Measurements from ENCODE around the gene RBM20.

The RBM20 gene

DNA sequence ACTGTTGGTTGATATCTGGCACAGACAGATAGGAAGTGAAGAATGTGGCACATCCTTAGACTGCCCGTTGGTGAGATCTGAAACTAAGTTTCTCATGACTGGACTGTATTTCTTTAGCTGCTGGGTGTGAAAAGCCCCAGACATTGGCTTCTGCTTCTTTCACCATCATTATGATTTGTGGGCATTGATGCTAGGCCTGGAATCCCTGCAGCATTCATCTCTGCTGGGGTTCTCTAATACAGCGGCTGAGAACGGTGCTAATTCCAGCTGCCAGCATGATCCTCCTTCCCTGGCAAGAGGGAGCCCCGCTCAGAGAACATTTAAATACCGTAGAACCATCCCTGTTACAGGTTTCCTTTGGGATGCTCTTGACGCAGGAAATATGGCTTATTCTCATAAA, 26.2 kb downstream of the RBM20 start:
- TF ChIP-seq, protein P1, sequence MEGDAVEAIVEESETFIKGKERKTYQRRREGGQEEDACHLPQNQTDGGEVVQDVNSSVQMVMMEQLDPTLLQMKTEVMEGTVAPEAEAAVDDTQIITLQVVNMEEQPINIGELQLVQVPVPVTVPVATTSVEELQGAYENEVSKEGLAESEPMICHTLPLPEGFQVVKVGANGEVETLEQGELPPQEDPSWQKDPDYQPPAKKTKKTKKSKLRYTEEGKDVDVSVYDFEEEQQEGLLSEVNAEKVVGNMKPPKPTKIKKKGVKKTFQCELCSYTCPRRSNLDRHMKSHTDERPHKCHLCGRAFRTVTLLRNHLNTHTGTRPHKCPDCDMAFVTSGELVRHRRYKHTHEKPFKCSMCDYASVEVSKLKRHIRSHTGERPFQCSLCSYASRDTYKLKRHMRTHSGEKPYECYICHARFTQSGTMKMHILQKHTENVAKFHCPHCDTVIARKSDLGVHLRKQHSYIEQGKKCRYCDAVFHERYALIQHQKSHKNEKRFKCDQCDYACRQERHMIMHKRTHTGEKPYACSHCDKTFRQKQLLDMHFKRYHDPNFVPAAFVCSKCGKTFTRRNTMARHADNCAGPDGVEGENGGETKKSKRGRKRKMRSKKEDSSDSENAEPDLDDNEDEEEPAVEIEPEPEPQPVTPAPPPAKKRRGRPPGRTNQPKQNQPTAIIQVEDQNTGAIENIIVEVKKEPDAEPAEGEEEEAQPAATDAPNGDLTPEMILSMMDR (IDR thresholded peaks at IDR 0.05; ENCODE audit: insufficient read depth, missing control alignments): no peak
- DNase-seq (ENCODE audit: insufficient read length, low spot score): no peak
- no peak for FAIRE-seq

DNA sequence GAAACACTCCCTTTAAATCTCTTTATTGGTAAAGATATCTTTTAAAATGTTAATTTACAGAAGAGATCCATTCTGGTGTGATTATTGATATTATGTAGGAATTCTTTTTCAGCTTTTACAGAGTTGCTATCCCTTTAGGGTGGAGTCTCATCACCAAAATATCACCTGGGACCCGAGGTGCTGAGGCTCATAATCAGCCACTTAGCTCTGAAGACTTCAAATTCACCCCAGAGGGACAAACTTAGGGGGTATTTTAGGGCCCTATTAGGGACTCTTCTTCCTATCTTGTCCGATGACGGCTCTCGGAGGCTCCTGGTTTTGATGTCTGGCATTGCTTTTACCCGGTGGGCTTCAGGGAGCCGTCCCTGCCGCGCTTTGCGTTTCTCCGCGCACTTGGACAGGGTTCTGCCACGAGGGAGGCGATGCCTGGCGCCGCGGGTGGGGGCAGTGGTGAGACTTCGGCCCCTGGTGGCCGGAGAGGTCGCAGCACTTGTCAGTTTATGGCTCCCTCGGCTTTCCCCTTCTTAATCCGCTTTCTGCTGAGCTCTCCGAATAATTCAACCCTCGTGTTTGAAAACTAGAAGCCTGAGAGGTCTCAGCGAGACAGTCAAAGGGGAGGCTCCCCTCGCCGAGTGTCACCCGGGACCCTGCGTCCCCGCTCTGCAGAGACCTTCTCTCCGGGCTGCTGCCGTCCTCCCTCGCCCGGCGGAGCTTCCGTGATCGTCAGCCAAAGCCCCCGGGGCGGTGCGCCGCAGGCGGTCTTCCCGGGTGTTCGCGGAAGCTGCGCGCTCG, 27.8 kb downstream of the RBM20 start:
- TF ChIP-seq, protein P1 (IDR thresholded peaks at IDR 0.05; ENCODE audit: insufficient read depth, missing control alignments): no peak
- FAIRE-seq (no peak), DNase-seq (ENCODE audit: insufficient read length, low spot score) (no peak)

DNA sequence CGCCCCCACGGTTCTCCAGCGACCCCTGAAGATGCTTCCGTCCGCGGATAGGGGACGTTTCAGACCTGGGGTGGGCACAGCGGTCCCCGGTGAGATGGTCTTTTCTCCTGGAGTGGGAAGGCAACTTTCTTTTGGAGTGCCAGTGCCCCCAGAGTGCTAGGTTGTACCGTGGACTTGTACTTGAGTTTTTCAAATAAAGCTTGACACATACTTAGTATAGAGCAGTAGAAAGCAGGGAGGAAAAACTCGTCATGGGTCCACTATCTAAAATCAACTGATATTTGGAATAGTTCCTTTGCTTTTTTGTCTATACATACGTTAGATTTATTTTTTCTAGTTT, 28.4 kb downstream of the RBM20 start:
- FAIRE-seq: no peak
- DNase-seq (ENCODE audit: insufficient read length, low spot score): no peak
- TF ChIP-seq, protein P1 (IDR thresholded peaks at IDR 0.05; ENCODE audit: insufficient read depth, missing control alignments): no peak

DNA sequence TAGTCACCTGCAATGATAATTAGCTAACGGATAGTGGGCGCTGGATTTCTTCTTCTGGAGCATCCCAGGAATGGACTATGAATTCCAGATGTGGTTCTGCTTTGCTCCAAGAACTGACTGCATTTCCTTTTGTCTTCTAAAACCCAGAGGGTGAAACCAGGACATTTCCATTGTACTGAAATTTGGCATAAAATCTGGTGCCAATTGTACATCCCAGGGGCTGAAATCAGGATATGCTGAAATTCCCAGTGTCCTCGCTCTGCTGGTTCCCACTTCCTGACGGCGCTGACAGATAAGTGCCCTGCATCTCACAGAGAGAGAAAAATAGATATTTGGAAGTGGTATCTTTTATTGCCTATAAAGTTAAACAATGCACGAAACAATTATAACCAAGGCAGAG, 31.9 kb downstream of the RBM20 start:
- TF ChIP-seq, protein P1 (IDR thresholded peaks at IDR 0.05; ENCODE audit: insufficient read depth, missing control alignments): no peak
- DNase-seq (ENCODE audit: insufficient read length, low spot score) (no peak), FAIRE-seq (no peak)

DNA sequence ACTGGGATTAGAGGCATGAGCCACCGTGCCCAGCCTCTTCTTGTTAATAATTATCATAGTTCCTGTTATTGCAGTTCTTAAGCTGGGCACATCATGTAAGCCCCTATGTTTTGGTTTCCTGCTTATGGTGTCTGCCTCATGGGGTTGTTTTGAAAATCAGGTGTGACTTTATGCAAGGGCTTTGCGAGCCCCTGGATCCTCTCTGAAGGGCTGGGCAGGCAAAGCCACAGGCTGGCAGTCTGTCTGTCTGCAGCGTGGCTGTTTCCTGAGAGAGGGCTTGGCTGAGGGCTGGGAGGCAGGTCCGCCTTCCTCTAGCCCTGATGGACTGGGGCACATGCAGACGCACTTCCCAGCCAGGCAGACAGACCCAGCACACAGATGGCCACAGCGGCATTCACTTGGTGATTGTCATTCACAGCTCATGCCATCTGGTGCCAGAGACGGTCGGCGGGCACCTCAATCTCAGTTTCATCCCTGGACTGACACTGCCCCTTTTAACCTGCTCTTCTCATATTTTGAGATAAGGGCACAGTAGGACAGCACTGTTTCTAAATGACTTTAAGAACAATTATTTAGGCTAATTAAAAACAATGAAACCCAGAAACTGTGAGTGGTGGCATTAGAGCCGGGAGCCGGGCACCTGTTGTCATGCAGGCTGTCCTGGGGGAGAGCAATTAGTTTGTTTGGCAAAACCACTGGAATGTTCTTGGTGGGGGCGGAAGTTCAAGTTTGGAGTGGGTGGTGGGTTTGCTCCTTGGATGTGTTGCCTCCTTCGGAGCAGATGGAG, 35.5 kb downstream of the RBM20 start:
- DNase-seq (ENCODE audit: insufficient read length, low spot score) (no peak), FAIRE-seq (no peak)
- TF ChIP-seq, protein P1 (IDR thresholded peaks at IDR 0.05; ENCODE audit: insufficient read depth, missing control alignments): no peak

DNA sequence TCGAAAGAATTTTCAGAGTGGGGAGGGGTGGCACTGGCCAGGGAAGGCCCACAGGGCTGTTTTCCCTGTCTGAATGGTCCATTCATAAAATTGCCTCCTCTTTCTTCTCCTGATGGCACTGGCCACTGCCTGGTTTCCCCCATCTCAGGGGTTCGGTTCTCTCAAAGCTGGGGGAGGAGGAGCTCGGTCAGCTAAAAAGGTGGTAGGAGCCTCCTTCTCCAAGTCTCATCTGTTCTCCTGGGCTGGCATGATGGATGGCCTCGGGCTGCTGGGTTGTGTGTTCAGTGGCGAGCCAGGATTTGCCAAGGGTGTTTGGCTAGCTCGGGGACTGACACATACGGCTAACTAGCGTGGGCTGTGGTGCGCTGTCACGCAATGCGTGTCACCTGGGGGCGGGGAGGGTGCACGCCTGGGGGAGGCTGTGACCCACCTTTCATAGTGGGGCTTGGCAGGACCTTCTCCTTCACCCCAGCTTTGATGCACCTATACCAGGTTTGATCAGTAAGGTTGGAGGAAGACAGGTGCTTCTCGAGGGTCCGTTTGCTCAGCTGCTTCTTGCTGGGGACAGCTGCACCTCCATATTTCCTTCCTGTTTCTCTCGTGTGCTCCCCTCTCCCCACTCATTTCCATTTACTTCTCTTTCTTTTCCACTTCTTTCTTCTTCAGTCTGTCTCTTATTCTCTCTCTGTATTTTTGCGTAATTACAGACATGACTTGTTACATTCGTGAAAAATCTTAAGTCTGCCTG, 36.3 kb downstream of the RBM20 start:
- DNase-seq (ENCODE audit: insufficient read length, low spot score): no peak
- FAIRE-seq: no peak
- TF ChIP-seq, protein P1 (IDR thresholded peaks at IDR 0.05; ENCODE audit: insufficient read depth, missing control alignments): no peak

Data from D721Med (cell line).